HG03095 (cell line): ENCODE data around the gene CLEC2D.
A peak's percentile ranks its signal among the peaks of the same experiment; 100 is the strongest.
"Not testable (repeated sequence)": the region's sequence is repeated elsewhere in the genome, so short reads cannot be mapped to it uniquely, and the experiment has no call there.

Experiments
- ATAC-seq: cut with Tn5 transposase; IDR thresholded peaks from one replicate; pipeline ENCODE4 v1.9.1; 2021; ENCODE audit warnings: moderate library complexity; ENCODE audit not compliant: unreplicated experiment

Gene CLEC2D, protein sequence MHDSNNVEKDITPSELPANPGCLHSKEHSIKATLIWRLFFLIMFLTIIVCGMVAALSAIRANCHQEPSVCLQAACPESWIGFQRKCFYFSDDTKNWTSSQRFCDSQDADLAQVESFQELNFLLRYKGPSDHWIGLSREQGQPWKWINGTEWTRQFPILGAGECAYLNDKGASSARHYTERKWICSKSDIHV

GRCh38 chr12:9669534-9669933, at the start of gene CLEC2D:
TSS of gene CLEC2D (plus strand) at chr12:9669713. CDS start at chr12:9669735, 22 bp downstream.
- ATAC-seq: peak; percentile 34

DNA sequence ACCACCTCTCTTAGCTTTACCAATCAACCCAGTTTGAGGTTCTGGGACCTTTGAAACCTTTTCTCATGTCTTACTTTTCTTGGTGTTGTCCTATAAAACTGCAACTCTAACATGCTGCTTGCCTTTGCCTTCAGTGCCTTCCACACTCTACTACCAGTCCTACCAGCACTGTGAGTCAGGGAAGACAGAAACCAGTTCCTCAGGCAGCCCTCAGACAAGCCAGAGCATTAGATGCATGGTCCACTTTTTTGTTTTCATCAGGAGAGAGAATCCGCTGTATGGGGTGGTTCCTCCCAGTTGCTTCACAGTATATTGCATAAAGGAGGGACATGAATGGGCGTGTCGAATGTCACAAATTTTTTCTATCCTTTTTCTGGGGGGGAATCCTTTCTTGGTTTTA, 44.5 kb upstream of the CLEC2D start:
- ATAC-seq: no peak

GRCh38 chr12:9626291-9626690, 43.2 kb upstream of the CLEC2D start:
- no peak for ATAC-seq

DNA sequence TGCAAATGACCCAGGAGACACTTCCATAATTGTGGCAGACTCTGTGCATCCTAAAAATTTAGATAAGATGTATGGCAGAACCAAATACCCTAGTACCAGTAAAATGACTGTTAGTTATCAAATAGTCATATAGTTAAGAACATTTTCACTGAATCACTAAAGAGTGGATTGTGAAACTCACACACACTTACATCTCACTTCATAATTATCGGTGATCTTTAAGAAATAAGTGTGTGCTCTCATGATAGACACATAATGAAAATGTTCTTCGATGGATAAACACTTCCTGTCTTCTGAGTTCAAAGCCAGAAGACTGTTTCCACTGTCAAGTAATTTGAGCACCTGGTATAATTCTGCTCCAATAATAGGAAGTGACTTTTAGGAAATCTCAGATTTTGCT, 42.7 kb upstream of the CLEC2D start:
- no peak for ATAC-seq

DNA sequence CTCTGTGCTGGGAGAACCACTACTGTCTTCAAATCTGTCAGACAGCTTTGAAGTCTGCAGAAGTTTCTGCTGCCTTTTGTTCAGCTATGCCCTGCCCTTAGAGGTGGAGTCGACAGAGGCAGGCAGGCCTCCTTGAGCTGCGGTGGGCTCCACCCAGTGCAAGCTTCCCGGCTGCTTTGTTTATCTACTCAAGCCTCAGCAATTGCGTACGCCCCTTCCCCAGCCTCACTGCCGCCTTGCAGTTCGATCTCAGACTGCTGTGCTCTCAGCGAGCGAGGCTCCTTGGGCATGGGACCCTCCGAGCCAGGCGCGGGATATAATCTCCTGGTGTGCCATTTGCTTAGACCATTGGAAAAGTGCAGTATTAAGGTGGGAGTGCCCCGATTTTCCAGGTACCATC, 36.7 kb upstream of the CLEC2D start:
- ATAC-seq: no peak

GRCh38 chr12:9634177-9634803, 35.2 kb upstream of the CLEC2D start:
- ATAC-seq: no peak

- no peak for ATAC-seq
These were observed 34.4 kb upstream of the CLEC2D start for GRCh38 chr12:9634969-9635754.

GRCh38 chr12:9636150-9636850, 33.2 kb upstream of the CLEC2D start:
- ATAC-seq: no peak

DNA sequence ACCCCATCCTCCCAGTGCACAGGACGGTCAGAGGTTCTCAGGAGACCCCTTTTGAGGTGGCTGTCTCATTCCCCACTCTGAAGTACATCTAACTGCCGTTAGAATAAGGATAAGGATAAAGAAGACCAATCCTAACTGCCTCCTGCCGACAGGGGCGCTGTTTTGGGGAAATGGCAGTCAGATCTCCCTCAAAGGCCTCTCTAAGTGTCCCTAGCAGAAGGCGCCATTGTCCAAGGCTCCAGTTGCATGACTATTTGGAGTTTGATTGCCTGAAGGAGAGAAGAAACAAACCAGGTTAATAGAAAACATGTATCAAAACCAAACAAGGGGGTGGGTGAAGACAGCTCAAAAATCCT, 32.7 kb upstream of the CLEC2D start:
- no peak for ATAC-seq

- no peak for ATAC-seq
These were observed 29.5 kb upstream of the CLEC2D start for GRCh38 chr12:9640024-9640423.

DNA sequence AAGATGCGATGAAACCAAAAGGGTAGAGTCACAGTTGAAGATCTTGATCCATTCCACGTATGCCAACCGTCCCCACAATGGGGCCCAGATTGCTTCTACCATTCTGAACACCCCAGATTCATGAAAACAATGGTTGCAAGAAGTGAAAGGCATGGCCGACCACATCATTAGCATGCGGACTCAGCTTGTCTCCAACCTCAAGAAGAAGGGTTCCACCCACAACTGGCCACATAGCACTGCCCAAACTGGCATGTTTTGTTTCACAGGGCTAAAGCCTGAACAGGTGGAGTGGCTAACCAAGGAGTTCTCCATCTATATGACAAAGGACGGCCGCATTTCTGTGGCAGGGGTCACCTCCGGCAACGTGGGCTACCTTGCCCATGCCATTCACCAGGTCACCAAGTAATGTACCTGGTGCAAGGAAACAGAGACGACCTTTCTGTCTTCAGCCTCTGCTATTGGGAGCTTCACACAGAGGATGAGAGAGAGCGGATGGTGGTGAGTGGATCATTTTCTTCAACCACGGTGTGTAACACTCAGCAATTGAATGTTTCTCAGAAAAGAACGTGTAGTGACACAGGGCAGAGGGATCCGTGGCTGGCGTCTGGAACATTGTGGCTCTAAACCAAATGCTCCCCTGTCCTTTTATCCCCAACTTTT, 26.8 kb upstream of the CLEC2D start:
- ATAC-seq: no peak

DNA sequence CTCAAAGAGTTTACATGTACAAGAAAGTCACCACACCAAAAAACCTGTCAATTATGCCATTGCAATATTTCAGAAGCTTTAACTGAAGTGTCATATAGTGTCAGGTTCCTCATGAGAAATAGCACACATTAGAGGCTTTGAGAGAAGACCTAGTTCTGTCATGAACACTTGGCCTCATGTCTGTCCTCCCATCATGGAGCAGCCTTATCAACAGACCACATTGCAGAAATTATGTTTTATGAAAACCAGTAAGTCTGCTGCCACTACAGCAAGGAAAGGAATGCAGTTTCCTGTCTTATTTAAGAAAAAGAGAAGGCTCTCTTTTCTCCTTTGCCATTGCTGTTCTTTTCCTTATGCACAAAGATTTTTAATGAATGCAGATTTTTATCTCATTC, 26.2 kb upstream of the CLEC2D start:
- ATAC-seq: no peak

DNA sequence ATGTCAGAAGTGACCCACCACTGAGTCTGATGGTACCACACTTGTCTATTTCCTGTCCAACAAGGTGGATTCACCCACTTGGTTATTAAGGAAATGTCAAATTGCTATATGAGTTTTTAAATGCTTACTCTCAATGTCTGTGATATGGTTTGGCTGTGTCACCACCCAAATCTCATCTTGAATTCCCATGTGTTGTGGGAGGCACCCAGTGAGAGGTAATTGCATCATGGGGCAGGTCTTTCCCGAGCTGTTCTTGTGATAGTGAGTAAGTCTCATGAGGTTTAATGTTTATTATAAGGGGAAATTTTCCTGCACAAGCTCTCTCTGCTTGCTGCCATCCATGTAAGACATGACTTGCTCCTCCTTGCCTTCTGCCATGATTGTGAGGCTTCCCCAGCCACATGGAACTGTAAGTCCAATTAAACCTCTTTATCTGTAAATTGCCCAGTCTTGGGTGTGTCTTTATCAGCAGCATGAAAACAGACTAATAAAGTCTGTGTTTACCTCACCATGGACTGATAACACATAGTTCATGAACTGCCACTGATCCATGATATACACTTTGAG, 24.4 kb upstream of the CLEC2D start:
- not testable (repeated sequence) for ATAC-seq

GRCh38 chr12:9646794-9647781, 22.4 kb upstream of the CLEC2D start:
- no peak for ATAC-seq

DNA sequence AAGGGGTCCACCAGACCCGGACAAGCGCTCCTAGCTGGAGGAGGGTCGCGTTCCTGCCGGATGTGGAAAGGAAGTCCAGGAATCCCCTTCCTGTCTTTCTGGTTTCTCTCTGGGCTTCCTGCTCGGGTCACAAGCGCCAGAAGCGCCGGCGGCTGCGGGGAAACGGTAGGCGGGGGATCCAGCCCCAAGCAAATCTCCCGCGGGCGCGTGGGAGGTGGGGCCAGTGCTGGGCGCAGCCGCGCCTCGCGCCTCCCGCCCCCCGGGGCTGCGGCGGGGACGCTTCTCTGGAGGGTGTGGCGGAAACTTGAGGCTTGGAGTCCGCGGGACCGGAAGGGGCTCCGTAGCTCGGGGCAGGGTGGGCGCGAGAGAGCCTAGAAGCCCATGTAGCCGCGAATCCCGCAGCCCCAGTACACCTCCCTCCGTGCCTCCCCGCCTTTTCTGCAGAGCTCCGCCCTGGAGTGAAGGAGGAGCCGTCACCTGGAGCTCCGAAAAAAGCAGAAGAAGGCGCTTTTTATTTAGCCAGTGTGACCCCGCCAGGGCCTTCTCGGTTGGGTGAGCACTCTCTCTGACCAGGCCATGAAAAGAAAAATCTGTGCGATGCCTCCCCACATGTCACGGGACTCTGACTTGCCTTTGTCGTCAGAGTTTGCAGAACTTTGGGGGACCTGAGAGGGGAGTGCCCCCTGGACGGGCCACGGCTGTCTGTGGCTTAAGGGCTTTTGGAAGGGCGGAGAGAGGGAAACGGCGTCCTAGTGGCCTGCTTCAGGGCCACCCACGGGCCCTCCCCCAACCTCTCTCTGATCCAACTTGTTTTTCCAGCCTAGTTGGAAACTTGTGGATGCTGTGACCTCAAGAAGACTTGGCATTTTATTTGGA, 21.4 kb upstream of the CLEC2D start:
- peak; percentile 57 for ATAC-seq

DNA sequence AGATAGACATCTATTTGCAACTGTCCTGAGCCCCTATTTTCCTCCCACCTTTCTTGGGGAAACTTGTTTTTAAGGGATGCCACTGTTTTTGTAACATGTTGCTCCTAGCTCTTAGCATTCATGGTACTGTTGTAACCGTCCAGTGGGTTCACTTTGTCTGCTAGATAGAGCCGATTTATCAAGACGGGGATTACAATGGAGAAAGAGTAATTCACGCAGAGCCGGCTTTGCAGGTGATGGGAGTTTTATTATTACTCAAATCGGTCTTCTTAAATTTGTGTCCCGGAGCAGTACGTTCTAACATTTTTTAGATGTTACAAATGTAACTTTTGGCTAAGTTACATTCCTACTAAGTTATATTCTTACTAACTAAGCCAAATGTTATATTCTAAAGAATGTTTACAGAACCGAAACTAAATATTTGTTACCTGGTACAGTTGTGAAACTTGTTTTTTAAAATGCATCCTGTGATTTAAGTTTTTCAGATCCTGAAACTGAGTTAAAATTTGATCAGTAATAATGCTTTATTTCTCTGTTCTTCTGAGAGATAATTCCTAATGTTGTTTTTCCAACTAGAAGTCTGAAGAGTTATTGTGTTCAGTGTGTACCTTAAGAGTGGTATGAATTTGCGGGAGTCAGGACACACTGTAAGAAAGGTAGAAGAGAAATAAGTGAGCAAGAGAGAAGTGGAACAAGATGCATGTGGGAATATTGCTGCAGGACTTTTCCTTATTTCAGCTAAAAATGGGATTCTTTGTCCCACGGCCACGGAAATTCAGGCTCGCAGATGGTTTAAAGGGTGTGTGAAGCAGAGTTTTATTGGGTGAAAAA, 20.6 kb upstream of the CLEC2D start:
- no peak for ATAC-seq

GRCh38 chr12:9649532-9649940, 20.0 kb upstream of the CLEC2D start:
- no peak for ATAC-seq

GRCh38 chr12:9650151-9650576, 19.3 kb upstream of the CLEC2D start:
- ATAC-seq: no peak
